Natural killer cell (primary cell): ENCODE measurements around the gene ADGRL1. TPM values are rescaled to one million over a fixed set of nuclear protein-coding genes. Genes with fewer than 3 reads are reported as not detected.

Experiments used
- ATAC-seq, 3 donors: fragments of 150-1000 bp in 2 of 3; fragments of 200-7000 bp in 1 of 3; cut with Tn5 transposase; 1 replicate in 1 of 3; 2 replicates in 2 of 3; pipeline ENCODE4 v1.10.0; 2021; ENCODE audit warnings: mild to moderate bottlenecking in 2 of 3, moderate library complexity in 2 of 3
- DNase-seq, 2 donors: peaks; one replicate each; pipeline versions ENCODE4 v3.0.0 to v3.0.0-alpha.2; 2013 to 2021; ENCODE audit warnings: mixed read lengths in 1 of 2
- H3K27ac ChIP-seq: one replicate; pipeline ENCODE4 v1.5.1; 2013; ENCODE audit warnings: mild to moderate bottlenecking, low read length
- H3K27me3 ChIP-seq: one replicate; pipeline ENCODE4 v1.6.1; 2013; ENCODE audit warnings: low read length; ENCODE audit not compliant: control insufficient read depth, insufficient read depth
- H3K36me3 ChIP-seq: one replicate; pipeline ENCODE4 v1.6.1; 2013; ENCODE audit warnings: low read length; ENCODE audit not compliant: control insufficient read depth, insufficient read depth
- H3K4me1 ChIP-seq: one replicate; pipeline ENCODE4 v1.6.1; 2013; ENCODE audit warnings: low read length; ENCODE audit not compliant: control insufficient read depth, insufficient read depth
- H3K4me3 ChIP-seq: one replicate; pipeline ENCODE4 v1.5.1; 2013; ENCODE audit warnings: low read length
- H3K9me3 ChIP-seq: one replicate; pipeline ENCODE4 v1.6.1; 2013; ENCODE audit warnings: low read length; ENCODE audit not compliant: control insufficient read depth, insufficient read depth
- H3K27ac Mint-ChIP-seq, 2 donors: one replicate each; pipeline ENCODE4 v1.8.0; 2022; ENCODE audit warnings: mild to moderate bottlenecking in 2 of 2, mixed read lengths in 2 of 2, moderate library complexity in 1 of 2
- H3K27me3 Mint-ChIP-seq, 2 donors: one replicate each; pipeline ENCODE4 v1.8.0; 2022; ENCODE audit warnings: low read depth in 2 of 2, mixed read lengths in 2 of 2
- H3K36me3 Mint-ChIP-seq: one replicate; pipeline ENCODE4 v1.8.0; 2022; ENCODE audit warnings: mixed read lengths
- H3K4me1 Mint-ChIP-seq, 2 donors: one replicate each; pipeline ENCODE4 v1.8.0; 2022; ENCODE audit warnings: mixed read lengths in 2 of 2
- H3K4me3 Mint-ChIP-seq: one replicate; pipeline ENCODE4 v1.8.0; 2022; ENCODE audit warnings: mild to moderate bottlenecking, moderate library complexity, mixed read lengths
- H3K9me3 Mint-ChIP-seq, 2 donors: one replicate each; pipeline ENCODE4 v1.8.0; 2022; ENCODE audit warnings: mixed read lengths in 2 of 2
- WGBS: methylation state at CpG from one replicate; pipeline ENCODE4 v1.1.7; 2013; ENCODE audit warnings: missing lambda C conversion rate; ENCODE audit not compliant: insufficient coverage; 5-methylcytosine and 5-hydroxymethylcytosine counted together
- intact Hi-C: fragments of 100-400 bp; cut with micrococcal nuclease; formaldehyde crosslinking; loops from one replicate; pipeline ENCODE4 v1.14.2; 2022
- total RNA-seq, 4 donors: library from RNA; stranded (reverse); fragments of 120-200 nt in 1 of 4; gene quantifications; one replicate each; pipeline versions ENCODE4 v1.2.3 to v1.2.4, GENCODE V29; 2013 to 2022
- TF ChIP-seq, protein P1 (sequence below): fragments of 200-600 bp; IDR thresholded peaks from one replicate; pipeline ENCODE4 v1.8.0; 2022; ENCODE audit warnings: antibody characterized with exemption

The ADGRL1 gene
- total RNA-seq, 3 donors from 2014 or later (not counting 1 experiment from before 2014, with no cell fraction given): 47.3 to 54.3 (median 52.7) TPM

GRCh38 chr19:14156122-14156521 is 49.8 kb downstream of the ADGRL1 start:
- H3K36me3 ChIP-seq: peaks cover 37% of the 10 kb centered on the region

GRCh38 chr19:14155371-14155770 is 50.6 kb downstream of the ADGRL1 start:
- H3K36me3 ChIP-seq: peaks cover 37% of the 10 kb centered on the region
- no peak overlapping the region for H3K27ac Mint-ChIP-seq
- ATAC-seq: no peak

More at GRCh38 chr19:14156122-14156521, 49.8 kb downstream of the ADGRL1 start:
- Histone ChIP-seq H3K27me3 (no peaks in the 10 kb centered on the region), H3K27ac (no peak overlapping the region), H3K4me1 (no peaks in the 10 kb centered on the region), H3K4me3 (no peak overlapping the region), H3K9me3 (no peaks in the 10 kb centered on the region)
- Mint-ChIP-seq H3K9me3 (no peaks in the 10 kb centered on the region), H3K27me3 (no peaks in the 10 kb centered on the region), H3K4me3 (no peak overlapping the region), H3K36me3 (no peaks in the 10 kb centered on the region), H3K27ac (no peak overlapping the region), H3K4me1 (no peaks in the 10 kb centered on the region)
- TF ChIP-seq, protein P1, sequence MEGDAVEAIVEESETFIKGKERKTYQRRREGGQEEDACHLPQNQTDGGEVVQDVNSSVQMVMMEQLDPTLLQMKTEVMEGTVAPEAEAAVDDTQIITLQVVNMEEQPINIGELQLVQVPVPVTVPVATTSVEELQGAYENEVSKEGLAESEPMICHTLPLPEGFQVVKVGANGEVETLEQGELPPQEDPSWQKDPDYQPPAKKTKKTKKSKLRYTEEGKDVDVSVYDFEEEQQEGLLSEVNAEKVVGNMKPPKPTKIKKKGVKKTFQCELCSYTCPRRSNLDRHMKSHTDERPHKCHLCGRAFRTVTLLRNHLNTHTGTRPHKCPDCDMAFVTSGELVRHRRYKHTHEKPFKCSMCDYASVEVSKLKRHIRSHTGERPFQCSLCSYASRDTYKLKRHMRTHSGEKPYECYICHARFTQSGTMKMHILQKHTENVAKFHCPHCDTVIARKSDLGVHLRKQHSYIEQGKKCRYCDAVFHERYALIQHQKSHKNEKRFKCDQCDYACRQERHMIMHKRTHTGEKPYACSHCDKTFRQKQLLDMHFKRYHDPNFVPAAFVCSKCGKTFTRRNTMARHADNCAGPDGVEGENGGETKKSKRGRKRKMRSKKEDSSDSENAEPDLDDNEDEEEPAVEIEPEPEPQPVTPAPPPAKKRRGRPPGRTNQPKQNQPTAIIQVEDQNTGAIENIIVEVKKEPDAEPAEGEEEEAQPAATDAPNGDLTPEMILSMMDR: no peak
- 96% methylated on average over 11 of the region's 12 CpGs for WGBS
- intact Hi-C loops: no loop called here
- ATAC-seq: no peak
- DNase-seq: no peak

GRCh38 chr19:14152713-14153112 is 53.3 kb downstream of the ADGRL1 start:
- Mint-ChIP-seq H3K4me1 (peaks cover 22 to 25% of the 10 kb centered on the region in 2 donors), H3K27ac (peak overlapping the region in 1 of 2 donors; percentile 27), H3K27me3 (no peaks in the 10 kb centered on the region), H3K36me3 (no peaks in the 10 kb centered on the region), H3K9me3 (no peaks in the 10 kb centered on the region), H3K4me3 (no peak overlapping the region)
- Histone ChIP-seq H3K27ac (no peak overlapping the region), H3K4me3 (no peak overlapping the region), H3K4me1 (peaks cover 31% of the 10 kb centered on the region), H3K36me3 (peaks cover 24% of the 10 kb centered on the region), H3K9me3 (no peaks in the 10 kb centered on the region), H3K27me3 (no peaks in the 10 kb centered on the region)
- WGBS: 97% methylated on average over 12 of the region's 12 CpGs
- DNase-seq: no peak
- TF ChIP-seq, protein P1: no peak
- intact Hi-C loops: no loop called here
- ATAC-seq: no peak

More at GRCh38 chr19:14155371-14155770, 50.6 kb downstream of the ADGRL1 start:
- 97% methylated on average over 17 of the region's 17 CpGs for WGBS
- no peak for DNase-seq
- H3K27me3 ChIP-seq: no peaks in the 10 kb centered on the region
- TF ChIP-seq, protein P1: no peak
- no peak overlapping the region for H3K27ac ChIP-seq
- Mint-ChIP-seq H3K4me1 (no peaks in the 10 kb centered on the region), H3K27me3 (no peaks in the 10 kb centered on the region), H3K4me3 (no peak overlapping the region), H3K9me3 (no peaks in the 10 kb centered on the region), H3K36me3 (no peaks in the 10 kb centered on the region)
- H3K4me1 ChIP-seq: peaks cover 5% of the 10 kb centered on the region
- no peaks in the 10 kb centered on the region for H3K9me3 ChIP-seq
- H3K4me3 ChIP-seq: no peak overlapping the region
- intact Hi-C loops: no loop called here
